H1 (cell line): ENCODE measurements around the gene B4GALT5. TPM values are rescaled to one million over a fixed set of nuclear protein-coding genes. Genes with fewer than 3 reads are reported as not detected.

Experiments
- CTCF ChIA-PET: fragments of 300-600 bp; sonication (Branson Sonifier 250); formaldehyde crosslinking; loops from one replicate; lab custom pipeline; 2021; ENCODE audit not compliant: partially characterized antibody; lab: Charles Lee
- POLR2A ChIA-PET: fragments of 300-600 bp; sonication (Branson Sonifier 250); formaldehyde crosslinking; loops from one replicate; lab custom pipeline; 2021; ENCODE audit warnings: inconsistent platforms; ENCODE audit not compliant: partially characterized antibody; lab: Charles Lee
- DNase-seq, 2 experiments: peaks; one replicate each; pipeline versions ENCODE4 v3.0.0 to v3.0.0-alpha.2; 2010 to 2022; ENCODE audit warnings: low spot score in 2 of 2, low read depth in 1 of 2, mixed read lengths in 1 of 2
- FAIRE-seq: peaks from 2 replicates; lab custom pipeline; 2011; peaks lifted over from hg19 to GRCh38; lab: Jason Lieb, UNC
- H2AFZ ChIP-seq: 2 replicates; pipeline ENCODE4 v1.8.1; 2012; ENCODE audit warnings: low read length, inconsistent platforms
- H2AK5ac ChIP-seq: 2 replicates; pipeline ENCODE4 v1.6.1; 2013; ENCODE audit warnings: low read depth, low read length
- H2BK120ac ChIP-seq: replicated peaks from 2 replicates; pipeline ENCODE3; 2013; ENCODE audit warnings: low read depth, low read length, inconsistent platforms
- H2BK12ac ChIP-seq: 2 replicates; pipeline ENCODE4 v1.6.1; 2013; ENCODE audit warnings: low read depth, low read length
- H2BK15ac ChIP-seq: 2 replicates; pipeline ENCODE4 v1.6.1; 2013; ENCODE audit warnings: low read length
- H2BK20ac ChIP-seq: 2 replicates; pipeline ENCODE4 v1.6.1; 2013; ENCODE audit warnings: low read length
- H2BK5ac ChIP-seq: 2 replicates; pipeline ENCODE4 v1.6.1; 2013; ENCODE audit warnings: low read depth, low read length
- H3K14ac ChIP-seq: 2 replicates; pipeline ENCODE4 v1.6.1; 2013; ENCODE audit warnings: inconsistent platforms; ENCODE audit not compliant: insufficient read length
- H3K18ac ChIP-seq: 2 replicates; pipeline ENCODE4 v1.6.1; 2013; ENCODE audit warnings: low read length; ENCODE audit errors: extremely low read depth
- H3K23ac ChIP-seq: 2 replicates; pipeline ENCODE4 v1.6.1; 2013; ENCODE audit warnings: inconsistent platforms; ENCODE audit not compliant: insufficient read length
- H3K23me2 ChIP-seq: 2 replicates; pipeline ENCODE4 v1.6.1; 2013; ENCODE audit warnings: low read depth, low read length
- H3K27ac ChIP-seq: 2 replicates; pipeline ENCODE4 v1.6.1; 2011; ENCODE audit warnings: low read depth, low read length, inconsistent platforms
- H3K27me3 ChIP-seq, 4 experiments: replicated peaks in 1 of 4; 1 replicate in 1 of 4; 2 replicates in 3 of 4; pipeline versions ENCODE4 v1.6.1 to v1.8.1; 2011 to 2013; ENCODE audit warnings: low read length in 3 of 4, mild to moderate bottlenecking in 3 of 4, inconsistent platforms in 2 of 4, mixed read lengths in 2 of 4, moderate library complexity in 1 of 4; ENCODE audit not compliant: control insufficient read depth in 3 of 4, insufficient read depth in 3 of 4; ENCODE audit errors: extremely low read depth in 1 of 4
- H3K36me3 ChIP-seq, 4 experiments: 2 replicates each; pipeline versions ENCODE4 v1.6.1 to v1.8.1; 2011 to 2013; ENCODE audit warnings: mild to moderate bottlenecking in 4 of 4, low read length in 3 of 4, moderate library complexity in 2 of 4, control low read depth in 1 of 4, inconsistent platforms in 1 of 4; ENCODE audit not compliant: insufficient read depth in 4 of 4, control insufficient read depth in 2 of 4
- H3K4ac ChIP-seq: replicated peaks from 2 replicates; pipeline ENCODE3; 2013; ENCODE audit warnings: low read length, low read depth, mixed read lengths, inconsistent platforms; ENCODE audit not compliant: insufficient read length
- H3K4me1 ChIP-seq, 4 experiments: replicated peaks in 1 of 4; 1 replicate in 1 of 4; 2 replicates in 3 of 4; pipeline versions ENCODE4 v1.6.1 to v1.8.1; 2011 to 2013; ENCODE audit warnings: low read length in 3 of 4, inconsistent platforms in 2 of 4, mixed read lengths in 1 of 4; ENCODE audit not compliant: insufficient read depth in 4 of 4, control insufficient read depth in 3 of 4
- H3K4me2 ChIP-seq, 2 experiments: 2 replicates each; pipeline versions ENCODE4 v1.6.1 to v1.8.1; 2011 to 2013; ENCODE audit warnings: low read depth in 2 of 2, low read length in 2 of 2, control low read depth in 1 of 2, inconsistent platforms in 1 of 2, mild to moderate bottlenecking in 1 of 2; ENCODE audit not compliant: insufficient read depth in 1 of 2
- H3K4me3 ChIP-seq, 4 experiments: fragments of 200-600, 300-600 bp in 1 of 4; sonication (generic), shearing (Covaris generic), sonication (Bioruptor Twin) in 1 of 4; 2 replicates each; pipeline versions ENCODE4 v1.5.1 to v1.8.1; 2011 to 2016; ENCODE audit warnings: low read length in 4 of 4, low read depth in 3 of 4, control low read depth in 2 of 4, inconsistent platforms in 2 of 4, mild to moderate bottlenecking in 2 of 4, mixed read lengths in 1 of 4, moderate library complexity in 1 of 4; ENCODE audit not compliant: insufficient read depth in 2 of 4; ENCODE audit errors: extremely low read depth in 1 of 4
- H3K56ac ChIP-seq: replicated peaks from 2 replicates; pipeline ENCODE3; 2013; ENCODE audit warnings: low read depth, mild to moderate bottlenecking, mixed read lengths, low read length, inconsistent platforms; ENCODE audit not compliant: insufficient read length
- H3K79me1 ChIP-seq: 2 replicates; pipeline ENCODE4 v1.6.1; 2013; ENCODE audit warnings: low read depth, low read length, control low read depth
- H3K79me2 ChIP-seq, 2 experiments: 2 replicates each; pipeline versions ENCODE4 v1.6.1 to v1.8.1; 2012 to 2013; ENCODE audit warnings: low read length in 2 of 2, mild to moderate bottlenecking in 2 of 2, inconsistent platforms in 1 of 2; ENCODE audit not compliant: insufficient read depth in 2 of 2, control insufficient read depth in 1 of 2
- H3K9ac ChIP-seq, 4 experiments: replicated peaks in 1 of 4; 1 replicate in 1 of 4; 2 replicates in 3 of 4; pipeline versions ENCODE4 v1.6.1 to v1.8.1; 2011 to 2013; ENCODE audit warnings: low read depth in 3 of 4, low read length in 3 of 4, control low read depth in 2 of 4, mild to moderate bottlenecking in 2 of 4, moderate library complexity in 2 of 4, inconsistent platforms in 1 of 4; ENCODE audit errors: extremely low read depth in 1 of 4
- H3K9me3 ChIP-seq, 2 experiments: 2 replicates each; pipeline versions ENCODE4 v1.6.1 to v1.8.1; 2012 to 2013; ENCODE audit warnings: mild to moderate bottlenecking in 2 of 2, moderate library complexity in 2 of 2, control low read depth in 1 of 2, inconsistent platforms in 1 of 2, low read depth in 1 of 2, low read length in 1 of 2, mixed read lengths in 1 of 2; ENCODE audit not compliant: insufficient read depth in 2 of 2
- H4K20me1 ChIP-seq, 2 experiments: replicated peaks in 1 of 2; 2 replicates each; pipeline versions ENCODE3 to v1.8.1; 2011 to 2013; ENCODE audit warnings: inconsistent platforms in 2 of 2, low read length in 2 of 2, mild to moderate bottlenecking in 1 of 2; ENCODE audit not compliant: insufficient read depth in 2 of 2, control insufficient read depth in 1 of 2
- H4K5ac ChIP-seq: 2 replicates; pipeline ENCODE4 v1.6.1; 2013; ENCODE audit warnings: low read length, low read depth, mixed read lengths, inconsistent platforms; ENCODE audit not compliant: insufficient read length
- H4K8ac ChIP-seq: 2 replicates; pipeline ENCODE4 v1.8.0; 2013; ENCODE audit warnings: mild to moderate bottlenecking, moderate library complexity, low read length, inconsistent platforms; ENCODE audit not compliant: insufficient read depth; ENCODE audit errors: extremely low read depth
- H4K91ac ChIP-seq: replicated peaks from 2 replicates; pipeline ENCODE3; 2013; ENCODE audit warnings: low read length, mixed read lengths, inconsistent platforms; ENCODE audit not compliant: insufficient read length
- BACH1 ChIP-seq: IDR thresholded peaks from 2 replicates; pipeline ENCODE4 v1.6.1; 2012; ENCODE audit warnings: low read length, improper control_type of control experiment
- CHD2 ChIP-seq: IDR thresholded peaks from 2 replicates; pipeline ENCODE4 v1.6.1; 2012; ENCODE audit warnings: low read length, improper control_type of control experiment
- GTF2F1 ChIP-seq: IDR thresholded peaks from 2 replicates; pipeline ENCODE4 v1.6.1; 2012; ENCODE audit warnings: low read depth, low read length, improper control_type of control experiment, borderline replicate concordance
- HDAC6 ChIP-seq: IDR thresholded peaks from one replicate; pipeline ENCODE4 v1.7.1; 2012; ENCODE audit warnings: low read depth, mild to moderate bottlenecking, inconsistent platforms, low read length, moderate library complexity
- RFX5 ChIP-seq: IDR thresholded peaks from 2 replicates; pipeline ENCODE4 v1.6.1; 2011; ENCODE audit warnings: low read depth, low read length, improper control_type of control experiment, borderline replicate concordance
- TAF1 ChIP-seq: IDR thresholded peaks from 2 replicates; pipeline ENCODE4 v1.6.1; 2011; ENCODE audit warnings: mild to moderate bottlenecking, low read depth, low read length
- TBP ChIP-seq: IDR thresholded peaks from 2 replicates; pipeline ENCODE4 v1.6.1; 2011; ENCODE audit warnings: low read depth, low read length, improper control_type of control experiment
- WGBS, 2 experiments: shearing (Covaris generic) in 1 of 2; methylation state at CpG; one replicate each; pipeline versions ENCODE4 v1.1.6 to v1.1.7; 2013 to 2015; ENCODE audit warnings: low lambda C conversion rate in 2 of 2, mixed read lengths in 2 of 2, inconsistent platforms in 1 of 2, low coverage in 1 of 2, missing lambda C conversion rate in 1 of 2; ENCODE audit not compliant: insufficient replicate concordance in 2 of 2, insufficient coverage in 1 of 2, insufficient read length in 1 of 2; ENCODE audit errors: extremely low coverage in 1 of 2, missing lambda C conversion rate in 1 of 2; 5-methylcytosine and 5-hydroxymethylcytosine counted together
- polyA plus RNA-seq, 7 experiments: library from polyadenylated mRNA; depleted of rRNA in 3 of 7; stranded (reverse) in 5 of 7; unstranded in 2 of 7; fragments of >200 nt in 5 of 7; fragments of 200-250 nt in 2 of 7; gene quantifications; 1 replicate in 5 of 7; 2 replicates in 1 of 7; 4 replicates in 1 of 7; pipeline versions ENCODE4 v1.2.1 to v1.2.3, GENCODE V29; 2011 to 2013; ENCODE audit warnings: missing spikeins in 2 of 7, mixed read lengths in 2 of 7
- total RNA-seq: library from RNA; stranded (reverse); fragmentation: NEBNext Ultra II Directional; extraction: Animal tissue kit (Norgen Biotek cat#: 25700); gene quantifications from 2 replicates; pipeline ENCODE4 v1.2.1, GENCODE V29; 2021
- TF ChIP-seq, protein P1 (sequence below): IDR thresholded peaks from 2 replicates; pipeline ENCODE4 v1.6.1; 2011; ENCODE audit warnings: low read depth, mild to moderate bottlenecking, low read length; ENCODE audit not compliant: insufficient read depth

Gene B4GALT5
- total and polyA plus RNA-seq, 2 of the 8 experiments (the other 6 are each of a cell fraction or from before 2014, with no cell fraction given), result 46.5 to 75.4 TPM

- Histone ChIP-seq H3K9me3 (no peaks in the 10 kb centered on the region), H3K4ac (no peak overlapping the region), H3K23ac (no peak overlapping the region), H3K27me3 (no peaks in the 10 kb centered on the region), H4K91ac (no peak overlapping the region), H2BK5ac (no peak overlapping the region), H2AFZ (no peak overlapping the region), H3K36me3 (no peaks in the 10 kb centered on the region), H4K5ac (no peak overlapping the region), H3K79me1 (peaks cover 11% of the 10 kb centered on the region), H4K20me1 (peaks cover 24 to 26% of the 10 kb centered on the region in 2 experiments), H3K4me1 (peaks cover 0 to 17% (median 10%) of the 10 kb centered on the region in 4 experiments; a peak in 6 of 7 replicates), H3K4me3 (no peak overlapping the region), H3K56ac (no peak overlapping the region), H3K9ac (no peak overlapping the region), H2BK15ac (no peak overlapping the region), H4K8ac (no peak overlapping the region), H2BK120ac (no peak overlapping the region), H3K79me2 (peaks cover 38 to 97% of the 10 kb centered on the region in 2 experiments), H2BK20ac (no peak overlapping the region), H3K18ac (no peak overlapping the region), H3K4me2 (0 out of 4 replicates have a peak overlapping the region, but pooled peaks of 1 of the 2 experiments have one; percentile 0), H2BK12ac (no peak overlapping the region), H3K14ac (no peak overlapping the region), H2AK5ac (no peak overlapping the region), H3K23me2 (no peaks in the 10 kb centered on the region), H3K27ac (no peak overlapping the region)
- no peak for FAIRE-seq
- no peak for TF ChIP-seq CHD2
- TF ChIP-seq BACH1, result no peak
- TF ChIP-seq HDAC6, result no peak
- TF ChIP-seq GTF2F1, result no peak
- no peak for TF ChIP-seq RFX5
- TF ChIP-seq TBP, result no peak
- no peak for TF ChIP-seq TAF1
- TF ChIP-seq, protein P1, sequence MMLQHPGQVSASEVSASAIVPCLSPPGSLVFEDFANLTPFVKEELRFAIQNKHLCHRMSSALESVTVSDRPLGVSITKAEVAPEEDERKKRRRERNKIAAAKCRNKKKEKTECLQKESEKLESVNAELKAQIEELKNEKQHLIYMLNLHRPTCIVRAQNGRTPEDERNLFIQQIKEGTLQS, result no peak
- WGBS, 2 experiments, result 70% methylated on average over 2 of the region's 2 CpGs; no CpG with 5 or more reads in 1 of the 2 experiments
- ChIA-PET CTCF (interaction anchor here (0.7 to 1.6 kb wide), 3 partner anchors 13 to 461 kb away, joined by 3 to 10 read pairs (median 4); no protein-coding TSS in a partner anchor), POLR2A (interaction anchor here (0.8 to 1.0 kb wide), 2 partner anchors 13 to 35 kb away, joined by 3 read pairs; no protein-coding TSS in a partner anchor)
- no peak for DNase-seq
Observed at GRCh38 chr20:49672096-49672664, 41.5 kb downstream of the B4GALT5 start.
